Middle frontal gyrus (tissue), 1 donor: Measurements from ENCODE around the gene ATP11A.
A peak's percentile ranks its signal among the peaks of the same experiment; 100 is the strongest.
"Not testable (repeated sequence)": the region's sequence is repeated elsewhere in the genome, so short reads cannot be mapped to it uniquely, and the experiment has no call there.

ENCODE experiments used
- DNase-seq: peaks from one replicate; pipeline ENCODE4 v3.0.0-alpha.2; 2015; ENCODE audit warnings: low spot score; ENCODE audit errors: extremely low spot score

Gene ATP11A

GRCh38 chr13:112852808-112853207, 163.0 kb downstream of the ATP11A start:
- no peak for DNase-seq

GRCh38 chr13:112854321-112854720, 164.5 kb downstream of the ATP11A start:
- DNase-seq, result no peak

DNA sequence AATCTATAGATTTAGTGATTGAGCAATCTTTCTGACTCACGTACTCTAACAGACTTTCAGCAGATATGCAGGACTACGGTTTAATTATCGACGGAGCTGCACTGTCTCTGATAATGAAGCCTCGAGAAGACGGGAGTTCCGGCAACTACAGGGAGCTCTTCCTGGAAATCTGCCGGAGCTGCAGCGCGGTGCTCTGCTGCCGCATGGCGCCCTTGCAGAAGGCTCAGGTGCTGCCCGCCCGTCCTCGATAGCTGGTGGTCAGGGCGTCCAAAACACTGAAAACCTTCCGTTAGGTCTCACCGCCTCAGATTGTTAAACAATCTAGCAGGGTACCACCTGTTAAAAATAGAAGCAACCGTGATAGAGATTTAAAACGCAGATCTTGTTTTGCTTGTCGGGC, 166.0 kb downstream of the ATP11A start:
- DNase-seq, result no peak

GRCh38 chr13:112857914-112858490, 168.2 kb downstream of the ATP11A start:
- no peak for DNase-seq

GRCh38 chr13:112859128-112859816, 169.4 kb downstream of the ATP11A start:
- DNase-seq, result no peak

- DNase-seq, result no peak
These were observed 170.0 kb downstream of the ATP11A start for GRCh38 chr13:112859817-112860190.

DNA sequence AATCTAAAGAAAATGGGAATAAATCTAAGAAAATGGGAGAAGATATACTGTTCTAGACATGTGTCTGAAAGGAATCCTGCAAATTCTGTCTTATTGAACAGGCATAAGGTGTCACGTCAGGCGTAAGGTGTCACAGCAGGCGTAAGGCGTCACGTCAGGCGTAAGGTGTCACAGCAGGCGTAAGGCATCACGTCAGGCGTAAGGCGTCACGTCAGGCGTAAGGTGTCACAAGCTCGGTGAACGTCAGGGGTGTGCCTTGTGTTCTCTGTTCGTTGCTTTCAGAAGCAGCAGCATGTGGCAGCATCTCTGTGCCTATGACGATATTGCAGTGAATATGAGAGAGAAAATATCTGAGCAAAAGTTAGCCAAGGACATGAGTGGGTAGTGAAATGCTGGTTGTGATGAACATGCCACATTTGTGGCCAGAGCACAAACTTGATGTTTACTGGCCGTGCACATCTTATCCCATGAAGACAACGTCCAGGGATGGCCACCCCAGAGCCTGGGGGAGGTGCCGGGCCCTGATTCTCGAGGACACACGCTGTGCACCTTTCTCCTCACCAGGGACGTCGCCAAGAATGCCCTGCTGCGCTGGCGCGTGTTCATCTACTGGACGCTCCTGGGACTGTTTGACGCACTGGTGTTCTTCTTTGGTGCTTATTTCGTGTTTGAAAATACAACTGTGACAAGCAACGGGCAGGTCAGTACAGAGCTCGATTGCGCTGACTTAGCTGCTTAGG, 172.2 kb downstream of the ATP11A start:
- DNase-seq, result no peak

GRCh38 chr13:112863356-112863755, 173.5 kb downstream of the ATP11A start:
- DNase-seq, result not testable (repeated sequence)

GRCh38 chr13:112865478-112865877, 175.6 kb downstream of the ATP11A start:
- not testable (repeated sequence) for DNase-seq

DNA sequence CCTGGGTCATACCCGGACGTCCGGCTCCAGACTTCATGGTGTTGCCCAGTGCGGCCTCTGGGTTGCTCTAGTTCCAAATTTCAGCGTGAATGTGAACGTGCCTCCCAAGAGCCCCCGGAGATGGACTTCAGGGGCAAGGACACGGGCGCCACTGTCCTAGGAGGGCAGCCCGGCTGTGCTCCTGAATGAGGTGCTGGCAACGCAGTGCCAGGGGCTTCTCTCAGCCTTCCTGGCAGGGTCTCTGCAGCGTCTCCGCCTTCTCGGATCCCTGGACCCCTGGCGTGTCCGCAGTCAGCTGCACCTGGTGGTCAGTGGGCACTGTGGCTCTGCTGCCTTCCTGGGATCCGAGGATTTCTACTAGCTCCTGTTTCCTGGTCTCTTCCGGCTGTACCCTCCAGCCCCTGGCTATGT, 177.5 kb downstream of the ATP11A start:
- DNase-seq, result no peak

DNA sequence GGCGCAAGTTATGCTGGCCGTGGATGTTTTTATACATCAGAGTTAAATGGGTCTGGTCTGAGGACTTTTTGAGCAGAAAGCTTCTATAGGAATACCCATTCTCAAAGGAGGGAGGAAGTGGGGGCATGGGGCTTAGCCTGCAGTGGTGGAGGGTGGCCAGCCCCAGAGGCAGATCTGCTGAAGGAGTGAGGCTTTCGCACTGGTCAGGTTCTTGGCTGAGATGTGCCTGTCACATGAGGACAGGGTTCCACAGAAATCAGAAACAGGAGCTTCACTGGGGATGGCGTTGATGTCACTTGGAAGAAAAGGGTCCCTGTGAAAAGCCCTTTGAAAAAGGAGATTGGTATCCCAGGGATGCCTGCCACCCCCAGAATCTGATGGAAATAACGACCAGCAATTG, 178.5 kb downstream of the ATP11A start:
- DNase-seq, result no peak

- DNase-seq, result no peak
These were observed 179.6 kb downstream of the ATP11A start for GRCh38 chr13:112869202-112870050.

DNA sequence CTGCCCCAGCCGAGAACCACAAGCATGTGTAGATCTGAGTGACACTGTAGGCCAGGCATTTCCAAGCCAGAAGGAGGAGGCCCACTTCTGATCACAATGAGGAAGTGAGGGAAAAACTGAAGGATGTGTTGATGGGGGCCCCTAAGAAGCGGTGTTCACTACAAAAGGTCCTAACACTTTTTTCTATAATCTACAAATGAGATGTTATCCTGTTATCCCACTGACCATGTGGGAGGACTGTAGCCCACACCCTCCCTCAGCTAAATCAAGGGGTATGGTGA, 180.2 kb downstream of the ATP11A start:
- DNase-seq, result no peak

DNA sequence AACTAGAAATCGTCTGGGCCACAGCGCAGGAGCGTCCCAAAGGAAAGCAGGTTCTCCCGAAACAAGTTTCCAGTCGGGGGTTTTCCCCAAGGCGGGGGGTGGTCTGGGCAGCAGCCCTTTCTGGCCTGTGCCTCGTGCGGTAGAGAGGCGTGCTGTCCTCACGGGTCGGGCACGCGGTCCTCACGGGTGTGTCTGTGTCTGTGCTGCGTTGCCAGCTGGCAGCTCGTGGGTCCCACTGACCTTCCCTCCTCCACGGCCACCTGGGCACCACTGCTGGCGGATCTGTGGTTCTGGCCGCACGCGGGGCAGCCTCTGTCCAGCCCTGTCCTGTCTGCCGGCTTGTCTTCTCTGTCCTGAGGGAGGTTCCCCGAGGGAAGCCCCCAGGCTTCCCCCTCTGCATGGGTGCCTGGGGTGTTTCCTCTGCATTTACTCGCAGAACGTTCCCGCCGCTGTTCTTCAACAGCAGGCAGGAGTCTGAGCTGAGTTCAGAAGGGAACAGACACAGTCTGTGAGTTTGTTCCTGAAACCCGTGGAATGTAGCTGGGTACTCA, 181.0 kb downstream of the ATP11A start:
- DNase-seq, result no peak

DNA sequence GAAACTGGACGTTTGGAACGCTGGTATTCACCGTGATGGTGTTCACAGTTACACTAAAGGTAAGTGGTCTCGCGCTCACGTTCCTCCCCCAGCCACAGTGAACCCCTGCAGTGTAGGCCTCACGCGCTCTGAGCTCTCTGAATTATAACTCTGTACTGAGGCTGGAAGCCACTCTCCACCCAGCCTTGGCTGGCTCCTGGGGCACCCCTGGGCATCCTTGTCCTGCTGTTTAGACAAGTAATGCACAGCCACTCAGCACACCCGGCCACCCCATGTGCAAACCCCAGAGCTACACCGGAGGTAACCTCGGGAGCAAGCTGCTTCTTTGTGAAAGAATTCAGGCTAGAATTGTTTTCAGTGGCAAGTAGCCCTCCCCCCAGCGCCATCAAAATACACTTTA, 181.9 kb downstream of the ATP11A start:
- DNase-seq, result no peak

- DNase-seq, result not testable (repeated sequence)
These were observed 183.1 kb downstream of the ATP11A start for GRCh38 chr13:112872657-112873631.

- peak; percentile 49 for DNase-seq
These were observed 184.3 kb downstream of the ATP11A start for GRCh38 chr13:112873851-112874750.

GRCh38 chr13:112874751-112875300, 185.0 kb downstream of the ATP11A start:
- DNase-seq, result no peak

- DNase-seq, result no peak
These were observed 185.8 kb downstream of the ATP11A start for GRCh38 chr13:112875627-112876026.
